ENCODE measurements around the gene PVALEF.

GRCh38 chr17:81164371-81165245 lies 699 bp upstream of the PVALEF start:
- no peak for TF ChIP-seq TARDBP (IDR thresholded peaks at IDR 0.05)
- TF ChIP-seq FOXM1 (IDR thresholded peaks at IDR 0.05; ENCODE audit: borderline replicate concordance), result no peak
- TF ChIP-seq HDGF (IDR thresholded peaks at IDR 0.05; ENCODE audit: borderline replicate concordance), result no peak
- no peak for TF ChIP-seq SUZ12 (IDR thresholded peaks at IDR 0.05)
- no peak for TF ChIP-seq SP1 (IDR thresholded peaks at IDR 0.05)
- TF ChIP-seq LEF1 (IDR thresholded peaks at IDR 0.05; ENCODE audit: borderline replicate concordance), result no peak
- no peak for TF ChIP-seq NFRKB (IDR thresholded peaks at IDR 0.05)

Measured in HEK293T (cell line).